Liver (tissue), 9 donors: Measurements from ENCODE around the gene AFP. TPM values are rescaled to one million over a fixed set of nuclear protein-coding genes. Genes with fewer than 3 reads are reported as not detected.

Source experiments
- DNase-seq: peaks from one replicate; pipeline ENCODE4 v3.0.0-alpha.2; 2017; ENCODE audit warnings: low spot score
- H3K27ac ChIP-seq, 2 donors: one replicate each; pipeline ENCODE4 v1.7.0; 2013; ENCODE audit warnings: inconsistent platforms in 2 of 2, low read length in 2 of 2, control low read depth in 1 of 2, low read depth in 1 of 2, mild to moderate bottlenecking in 1 of 2
- H3K27me3 ChIP-seq, 4 donors: one replicate each; pipeline versions ENCODE4 v1.6.1 to v1.7.0; 2013; ENCODE audit warnings: low read length in 3 of 4, inconsistent platforms in 1 of 4, mild to moderate bottlenecking in 1 of 4, moderate library complexity in 1 of 4; ENCODE audit not compliant: control insufficient read depth in 4 of 4, insufficient read depth in 4 of 4
- H3K36me3 ChIP-seq, 4 donors: one replicate each; pipeline versions ENCODE4 v1.6.1 to v1.7.0; 2013; ENCODE audit warnings: low read length in 3 of 4, mild to moderate bottlenecking in 3 of 4, low read depth in 1 of 4, moderate library complexity in 1 of 4; ENCODE audit not compliant: control insufficient read depth in 4 of 4, insufficient read depth in 3 of 4
- H3K4me1 ChIP-seq, 4 donors: one replicate each; pipeline versions ENCODE4 v1.6.1 to v1.7.0; 2013; ENCODE audit warnings: low read length in 3 of 4, mild to moderate bottlenecking in 3 of 4, moderate library complexity in 1 of 4; ENCODE audit not compliant: control insufficient read depth in 4 of 4, insufficient read depth in 4 of 4
- H3K4me3 ChIP-seq, 3 donors: one replicate each; pipeline versions ENCODE4 v1.6.1 to v1.7.0; 2013; ENCODE audit warnings: low read length in 3 of 3, control low read depth in 1 of 3, low read depth in 1 of 3, mild to moderate bottlenecking in 1 of 3
- H3K9ac ChIP-seq, 2 donors: one replicate each; pipeline ENCODE4 v1.7.0; 2013; ENCODE audit warnings: low read length in 2 of 2, mild to moderate bottlenecking in 2 of 2, moderate library complexity in 2 of 2, control low read depth in 1 of 2, low read depth in 1 of 2
- H3K9me3 ChIP-seq, 4 donors: one replicate each; pipeline versions ENCODE4 v1.6.1 to v1.7.0; 2013; ENCODE audit warnings: low read length in 3 of 4; ENCODE audit not compliant: control insufficient read depth in 4 of 4
- ATF3 ChIP-seq: IDR thresholded peaks from 2 replicates; pipeline ENCODE4 v1.6.1; 2016; ENCODE audit warnings: antibody characterized with exemption
- CTCF ChIP-seq: fragments of 150-350 bp; IDR thresholded peaks from 2 replicates; pipeline ENCODE4 v1.5.1; 2017; ENCODE audit warnings: improper control_type of control experiment, low read depth, low read length; ENCODE audit not compliant: missing input control
- FOXA2 ChIP-seq: IDR thresholded peaks from 2 replicates; pipeline ENCODE4 v1.6.1; 2016; ENCODE audit warnings: antibody characterized with exemption
- HNF4A ChIP-seq, 2 donors: conservative IDR thresholded peaks; 2 replicates each; pipeline ENCODE4 v1.6.1; 2016; ENCODE audit warnings: antibody characterized with exemption in 2 of 2, mild to moderate bottlenecking in 2 of 2
- JUND ChIP-seq, 2 donors: IDR thresholded peaks; 2 replicates each; pipeline ENCODE4 v1.6.1; 2016; ENCODE audit warnings: antibody characterized with exemption in 2 of 2
- NR2F2 ChIP-seq: IDR thresholded peaks from 2 replicates; pipeline ENCODE4 v1.6.1; 2016; ENCODE audit warnings: antibody characterized with exemption
- RAD21 ChIP-seq, 2 donors: IDR thresholded peaks; 2 replicates each; pipeline ENCODE4 v1.6.1; 2016; ENCODE audit warnings: antibody characterized with exemption in 2 of 2, mild to moderate bottlenecking in 2 of 2
- RXRA ChIP-seq, 2 donors: IDR thresholded peaks; 2 replicates each; pipeline ENCODE4 v1.6.1; 2017 to 2018; ENCODE audit warnings: antibody characterized with exemption in 2 of 2, mild to moderate bottlenecking in 1 of 2
- SP1 ChIP-seq: IDR thresholded peaks from 2 replicates; pipeline ENCODE4 v1.6.1; 2018; ENCODE audit warnings: antibody characterized with exemption, mild to moderate bottlenecking
- YY1 ChIP-seq: IDR thresholded peaks from 2 replicates; pipeline ENCODE4 v1.6.1; 2016; ENCODE audit warnings: antibody characterized with exemption, mild to moderate bottlenecking
- WGBS: extraction: QIAGEN DNeasy Blood & Tissue Kit; methylation state at CpG from one replicate; pipeline ENCODE4 v1.1.7; 2013; 5-methylcytosine and 5-hydroxymethylcytosine counted together
- polyA plus RNA-seq, 2 donors: library from polyadenylated mRNA; stranded (reverse) in 1 of 2; unstranded in 1 of 2; fragments of 200-250 nt in 1 of 2; fragments of >200 nt in 1 of 2; fragmentation: Nextera tagmentation in 1 of 2; extraction: Ambion mirVana in 1 of 2; gene quantifications; one replicate each; pipeline versions ENCODE4 v1.2.1 to v1.2.3, GENCODE V29; 2013 to 2015
- total RNA-seq, 2 donors: library from RNA; depleted of rRNA; stranded (reverse); fragments of >200 nt; gene quantifications; one replicate each; pipeline ENCODE4 v1.2.3, GENCODE V29; 2014
- TF ChIP-seq, protein P1 (sequence below): IDR thresholded peaks from 2 replicates; pipeline ENCODE4 v1.6.1; 2016; ENCODE audit warnings: antibody characterized with exemption, mild to moderate bottlenecking
- TF ChIP-seq, protein P2 (sequence below): IDR thresholded peaks from 2 replicates; pipeline ENCODE4 v1.6.1; 2016; ENCODE audit warnings: antibody characterized with exemption
- TF ChIP-seq, protein P3 (sequence below): IDR thresholded peaks from 2 replicates; pipeline ENCODE4 v1.6.1; 2016; ENCODE audit warnings: antibody characterized with exemption
- donor health status: healthy.
- donor health status: healthy.
- donor health status: healthy.
- donor health status: healthy.
- donor health status: healthy.

The AFP gene
- total and polyA plus RNA-seq, 4 donors = 1.0 to 3,875 (median 5.7) TPM

GRCh38 chr4:73396993-73397972 is 38.7 kb upstream of the AFP start (continued):
- TF ChIP-seq CTCF (no peak), HNF4A (conservative IDR thresholded peaks at IDR 0.05) (peak; percentile 98 to 100), FOXA2 (peak; percentile 81), ATF3 (peak; percentile 3)

GRCh38 chr4:73401412-73401811 is 34.6 kb upstream of the AFP start:
- Histone ChIP-seq H3K4me1 (peaks cover 0 to 49% (median 38%) of the 10 kb centered on the region in 4 donors), H3K9me3 (no peaks in the 10 kb centered on the region), H3K4me3 (no peak overlapping the region), H3K36me3 (peaks cover 0 to 5% (median 2%) of the 10 kb centered on the region in 4 donors), H3K27me3 (no peaks in the 10 kb centered on the region), H3K9ac (peak overlapping the region in 1 of 2 donors; percentile 63), H3K27ac (peak overlapping the region in 1 of 2 donors; percentile 3)
- TF ChIP-seq, protein P1, sequence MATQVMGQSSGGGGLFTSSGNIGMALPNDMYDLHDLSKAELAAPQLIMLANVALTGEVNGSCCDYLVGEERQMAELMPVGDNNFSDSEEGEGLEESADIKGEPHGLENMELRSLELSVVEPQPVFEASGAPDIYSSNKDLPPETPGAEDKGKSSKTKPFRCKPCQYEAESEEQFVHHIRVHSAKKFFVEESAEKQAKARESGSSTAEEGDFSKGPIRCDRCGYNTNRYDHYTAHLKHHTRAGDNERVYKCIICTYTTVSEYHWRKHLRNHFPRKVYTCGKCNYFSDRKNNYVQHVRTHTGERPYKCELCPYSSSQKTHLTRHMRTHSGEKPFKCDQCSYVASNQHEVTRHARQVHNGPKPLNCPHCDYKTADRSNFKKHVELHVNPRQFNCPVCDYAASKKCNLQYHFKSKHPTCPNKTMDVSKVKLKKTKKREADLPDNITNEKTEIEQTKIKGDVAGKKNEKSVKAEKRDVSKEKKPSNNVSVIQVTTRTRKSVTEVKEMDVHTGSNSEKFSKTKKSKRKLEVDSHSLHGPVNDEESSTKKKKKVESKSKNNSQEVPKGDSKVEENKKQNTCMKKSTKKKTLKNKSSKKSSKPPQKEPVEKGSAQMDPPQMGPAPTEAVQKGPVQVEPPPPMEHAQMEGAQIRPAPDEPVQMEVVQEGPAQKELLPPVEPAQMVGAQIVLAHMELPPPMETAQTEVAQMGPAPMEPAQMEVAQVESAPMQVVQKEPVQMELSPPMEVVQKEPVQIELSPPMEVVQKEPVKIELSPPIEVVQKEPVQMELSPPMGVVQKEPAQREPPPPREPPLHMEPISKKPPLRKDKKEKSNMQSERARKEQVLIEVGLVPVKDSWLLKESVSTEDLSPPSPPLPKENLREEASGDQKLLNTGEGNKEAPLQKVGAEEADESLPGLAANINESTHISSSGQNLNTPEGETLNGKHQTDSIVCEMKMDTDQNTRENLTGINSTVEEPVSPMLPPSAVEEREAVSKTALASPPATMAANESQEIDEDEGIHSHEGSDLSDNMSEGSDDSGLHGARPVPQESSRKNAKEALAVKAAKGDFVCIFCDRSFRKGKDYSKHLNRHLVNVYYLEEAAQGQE = no peak
- DNase-seq = no peak
- WGBS = 30% methylated on average over 2 of the region's 2 CpGs

DNA sequence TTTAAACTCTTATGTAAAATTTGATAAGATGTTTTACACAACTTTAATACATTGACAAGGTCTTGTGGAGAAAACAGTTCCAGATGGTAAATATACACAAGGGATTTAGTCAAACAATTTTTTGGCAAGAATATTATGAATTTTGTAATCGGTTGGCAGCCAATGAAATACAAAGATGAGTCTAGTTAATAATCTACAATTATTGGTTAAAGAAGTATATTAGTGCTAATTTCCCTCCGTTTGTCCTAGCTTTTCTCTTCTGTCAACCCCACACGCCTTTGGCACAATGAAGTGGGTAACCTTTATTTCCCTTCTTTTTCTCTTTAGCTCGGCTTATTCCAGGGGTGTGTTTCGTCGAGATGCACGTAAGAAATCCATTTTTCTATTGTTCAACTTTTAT is 32.0 kb upstream of the AFP start, which contains the start of gene ALB:
ALB (plus strand) TSS at position 246 of the 400 bp plus-strand sequence; CDS start at position 287, 41 bp downstream.
- peak within 1 kb of the TSS; percentile 70 to 85 (median 71) for H3K4me3 ChIP-seq
- TF ChIP-seq NR2F2 = no peak
- TF ChIP-seq RAD21 (IDR thresholded peaks at IDR 0.05) = peak; percentile 41 to 49
- TF ChIP-seq SP1 = peak; percentile 61
- no peak for TF ChIP-seq CTCF
- TF ChIP-seq RXRA (IDR thresholded peaks at IDR 0.05) = peak in 1 of 2 donors; percentile 64
- peak; percentile 87 for TF ChIP-seq FOXA2
- TF ChIP-seq, protein P2, sequence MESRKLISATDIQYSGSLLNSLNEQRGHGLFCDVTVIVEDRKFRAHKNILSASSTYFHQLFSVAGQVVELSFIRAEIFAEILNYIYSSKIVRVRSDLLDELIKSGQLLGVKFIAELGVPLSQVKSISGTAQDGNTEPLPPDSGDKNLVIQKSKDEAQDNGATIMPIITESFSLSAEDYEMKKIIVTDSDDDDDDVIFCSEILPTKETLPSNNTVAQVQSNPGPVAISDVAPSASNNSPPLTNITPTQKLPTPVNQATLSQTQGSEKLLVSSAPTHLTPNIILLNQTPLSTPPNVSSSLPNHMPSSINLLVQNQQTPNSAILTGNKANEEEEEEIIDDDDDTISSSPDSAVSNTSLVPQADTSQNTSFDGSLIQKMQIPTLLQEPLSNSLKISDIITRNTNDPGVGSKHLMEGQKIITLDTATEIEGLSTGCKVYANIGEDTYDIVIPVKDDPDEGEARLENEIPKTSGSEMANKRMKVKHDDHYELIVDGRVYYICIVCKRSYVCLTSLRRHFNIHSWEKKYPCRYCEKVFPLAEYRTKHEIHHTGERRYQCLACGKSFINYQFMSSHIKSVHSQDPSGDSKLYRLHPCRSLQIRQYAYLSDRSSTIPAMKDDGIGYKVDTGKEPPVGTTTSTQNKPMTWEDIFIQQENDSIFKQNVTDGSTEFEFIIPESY = peak; percentile 70
- TF ChIP-seq HNF4A (conservative IDR thresholded peaks at IDR 0.05) = peak; percentile 62 to 71
- peak; percentile 25 to 61 for TF ChIP-seq JUND (IDR thresholded peaks at IDR 0.05)
- TF ChIP-seq, protein P3, sequence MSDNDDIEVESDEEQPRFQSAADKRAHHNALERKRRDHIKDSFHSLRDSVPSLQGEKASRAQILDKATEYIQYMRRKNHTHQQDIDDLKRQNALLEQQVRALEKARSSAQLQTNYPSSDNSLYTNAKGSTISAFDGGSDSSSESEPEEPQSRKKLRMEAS = peak; percentile 32
- peak; percentile 35 for TF ChIP-seq YY1
- TF ChIP-seq, protein P1 = peak; percentile 91

More for the DNA sequence above, 32.0 kb upstream of the AFP start, which contains the start of gene ALB:
- Histone ChIP-seq H3K27me3 (no peaks in the 10 kb centered on the region), H3K36me3 (peaks cover 0 to 24% (median 9%) of the 10 kb centered on the region in 4 donors), H3K9me3 (no peaks in the 10 kb centered on the region), H3K4me1 (peaks cover 0 to 42% (median 31%) of the 10 kb centered on the region in 4 donors), H3K27ac (peak within 1 kb of the TSS; percentile 50 to 82), H3K9ac (peak within 1 kb of the TSS; percentile 88 to 95)
- no peak for DNase-seq
- 35% methylated on average over 7 of the region's 7 CpGs for WGBS
